Measurements from ENCODE around the gene KIF24. TPM values are rescaled to one million over a fixed set of nuclear protein-coding genes. Genes with fewer than 3 reads are reported as not detected.

Gene KIF24
- total RNA-seq, 1 experiment from 2014 or later: 5.8 TPM

- no peak overlapping the region for H3K27ac ChIP-seq (ENCODE audit: low read depth, low read length)
- ATAC-seq (no peak), DNase-seq (ENCODE audit: low read depth, low spot score) (no peak)
- no peaks in the 10 kb centered on the region for H3K4me1 ChIP-seq (ENCODE audit: control insufficient read depth in 1 of 2, insufficient read depth in 2 of 2, low read length in 2 of 2)
- no peaks in the 10 kb centered on the region for H3K9me3 ChIP-seq (ENCODE audit: control insufficient read depth in 1 of 2, insufficient read depth in 1 of 2, low read depth in 1 of 2, low read length in 2 of 2)
- ChIA-PET CTCF (no interaction called here), RAD21 (ENCODE audit: low non-redundant PET in 1 of 2, low total read pairs in 2 of 2, uncharacterized antibody in 2 of 2, unreplicated experiment in 2 of 2) (no interaction called here), POLR2A (no interaction called here)
- H3K9me2 ChIP-seq (ENCODE audit: insufficient read depth): no peaks in the 10 kb centered on the region
- BruUV-seq (replicated peaks): no TSS peak
- intact Hi-C loops (cut with micrococcal nuclease): no loop called here
- no peak overlapping the region for H3K4me3 ChIP-seq (replicated peaks in 1 of 2; ENCODE audit: low read depth in 1 of 2, low read length in 2 of 2)
- H4K20me1 ChIP-seq (ENCODE audit: insufficient read depth): no peaks in the 10 kb centered on the region
- no peaks in the 10 kb centered on the region for H3K27me3 ChIP-seq (ENCODE audit: insufficient read depth, low read length)
- peaks cover 6 to 11% of the 10 kb centered on the region in 2 experiments; a peak in 3 of 4 replicates for H3K36me3 ChIP-seq (ENCODE audit: control insufficient read depth in 1 of 2, insufficient read depth in 2 of 2, low read length in 2 of 2)
- no peaks in the 10 kb centered on the region for H3K79me2 ChIP-seq (ENCODE audit: insufficient read depth, low read length)
- no peak overlapping the region for H3K9ac ChIP-seq (ENCODE audit: low read length)
- TF ChIP-seq EZH2phosphoT487 (IDR thresholded peaks at IDR 0.05; ENCODE audit: borderline replicate concordance) (no peak), EGR1 (IDR thresholded peaks at IDR 0.05; ENCODE audit: low read depth) (no peak), FOSL1 (IDR thresholded peaks at IDR 0.05; ENCODE audit: low read depth) (no peak), REST (IDR thresholded peaks at IDR 0.05; ENCODE audit: low read depth) (no peak), POLR2A (IDR thresholded peaks at IDR 0.05; ENCODE audit: borderline replicate concordance, extremely low read depth, insufficient read depth, insufficient read length) (no peak), ZNF274 (IDR thresholded peaks at IDR 0.05; ENCODE audit: low read depth, low read length) (no peak), YY1 (IDR thresholded peaks at IDR 0.05; ENCODE audit: extremely low read depth, insufficient replicate concordance, low read depth, low read length) (no peak), SIN3A (IDR thresholded peaks at IDR 0.05; ENCODE audit: low read depth) (no peak), CEBPB (IDR thresholded peaks at IDR 0.05; ENCODE audit: low read depth) (no peak), EZH2 (IDR thresholded peaks at IDR 0.05) (no peak), ATF3 (IDR thresholded peaks at IDR 0.05) (no peak), TCF7L2 (IDR thresholded peaks at IDR 0.05; ENCODE audit: borderline replicate concordance, extremely low read depth, insufficient read depth, insufficient read length) (no peak), ZBTB33 (IDR thresholded peaks at IDR 0.05; ENCODE audit: extremely low read depth, insufficient replicate concordance, low read length) (no peak), RAD21 (IDR thresholded peaks at IDR 0.05; ENCODE audit: low read depth) (no peak), CBX3 (IDR thresholded peaks at IDR 0.05; ENCODE audit: low read depth) (no peak), CTCF (IDR thresholded peaks at IDR 0.05 in 2 of 3, conservative IDR thresholded peaks at IDR 0.05 in 1 of 3; ENCODE audit: borderline replicate concordance in 1 of 3, insufficient read depth in 1 of 3, low read depth in 2 of 3, low read length in 2 of 3) (no peak), JUND (IDR thresholded peaks at IDR 0.05) (no peak)
- no peak overlapping the region for H3K4me2 ChIP-seq (ENCODE audit: low read length)
- H2AFZ ChIP-seq (ENCODE audit: low read depth, low read length, poor library complexity, severe bottlenecking): no peak overlapping the region
Measured at GRCh38 chr9:34343605-34344004, 14.5 kb upstream of the KIF24 start.

All from HCT116 (cell line).